GM12875 (cell line): ENCODE measurements around the gene PCDHA10.
"Not testable (repeated sequence)": the region's sequence is repeated elsewhere in the genome, so short reads cannot be mapped to it uniquely, and the experiment has no call there.

Experiments
- H3K4me3 ChIP-seq: one replicate; pipeline ENCODE4 v1.5.1; 2011; ENCODE audit warnings: low read depth, low read length, control low read depth
- TF ChIP-seq, protein P1 (sequence below): IDR thresholded peaks from 2 replicates; pipeline ENCODE4 v1.5.1; 2011; ENCODE audit warnings: low read depth, mild to moderate bottlenecking, control low read depth, inconsistent platforms, low read length, moderate library complexity, borderline replicate concordance; ENCODE audit not compliant: insufficient read depth

PCDHA10 gene

GRCh38 chr5:140855772-140856674 lies at the start of gene PCDHA10:
PCDHA10 (plus strand) TSS chr5:140855897; CDS start chr5:140856049, 152 bp downstream.
- no peak within 1 kb of the TSS for H3K4me3 ChIP-seq

GRCh38 chr5:140806834-140807775 lies 48.6 kb upstream of the PCDHA10 start, which contains the start of gene PCDHA4:
PCDHA4 (plus strand) TSS chr5:140807068.
- H3K4me3 ChIP-seq: no peak within 1 kb of the TSS
- TF ChIP-seq, protein P1, sequence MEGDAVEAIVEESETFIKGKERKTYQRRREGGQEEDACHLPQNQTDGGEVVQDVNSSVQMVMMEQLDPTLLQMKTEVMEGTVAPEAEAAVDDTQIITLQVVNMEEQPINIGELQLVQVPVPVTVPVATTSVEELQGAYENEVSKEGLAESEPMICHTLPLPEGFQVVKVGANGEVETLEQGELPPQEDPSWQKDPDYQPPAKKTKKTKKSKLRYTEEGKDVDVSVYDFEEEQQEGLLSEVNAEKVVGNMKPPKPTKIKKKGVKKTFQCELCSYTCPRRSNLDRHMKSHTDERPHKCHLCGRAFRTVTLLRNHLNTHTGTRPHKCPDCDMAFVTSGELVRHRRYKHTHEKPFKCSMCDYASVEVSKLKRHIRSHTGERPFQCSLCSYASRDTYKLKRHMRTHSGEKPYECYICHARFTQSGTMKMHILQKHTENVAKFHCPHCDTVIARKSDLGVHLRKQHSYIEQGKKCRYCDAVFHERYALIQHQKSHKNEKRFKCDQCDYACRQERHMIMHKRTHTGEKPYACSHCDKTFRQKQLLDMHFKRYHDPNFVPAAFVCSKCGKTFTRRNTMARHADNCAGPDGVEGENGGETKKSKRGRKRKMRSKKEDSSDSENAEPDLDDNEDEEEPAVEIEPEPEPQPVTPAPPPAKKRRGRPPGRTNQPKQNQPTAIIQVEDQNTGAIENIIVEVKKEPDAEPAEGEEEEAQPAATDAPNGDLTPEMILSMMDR: peak; percentile 24; the same call in 1 of the 2 replicates

More at GRCh38 chr5:140855772-140856674, at the start of gene PCDHA10:
- TF ChIP-seq, protein P1: no peak

GRCh38 chr5:140808241-140808888 lies 47.3 kb upstream of the PCDHA10 start:
- not testable (repeated sequence) for H3K4me3 ChIP-seq

GRCh38 chr5:140808889-140809291 lies 46.8 kb upstream of the PCDHA10 start:
- TF ChIP-seq, protein P1: no peak

DNA sequence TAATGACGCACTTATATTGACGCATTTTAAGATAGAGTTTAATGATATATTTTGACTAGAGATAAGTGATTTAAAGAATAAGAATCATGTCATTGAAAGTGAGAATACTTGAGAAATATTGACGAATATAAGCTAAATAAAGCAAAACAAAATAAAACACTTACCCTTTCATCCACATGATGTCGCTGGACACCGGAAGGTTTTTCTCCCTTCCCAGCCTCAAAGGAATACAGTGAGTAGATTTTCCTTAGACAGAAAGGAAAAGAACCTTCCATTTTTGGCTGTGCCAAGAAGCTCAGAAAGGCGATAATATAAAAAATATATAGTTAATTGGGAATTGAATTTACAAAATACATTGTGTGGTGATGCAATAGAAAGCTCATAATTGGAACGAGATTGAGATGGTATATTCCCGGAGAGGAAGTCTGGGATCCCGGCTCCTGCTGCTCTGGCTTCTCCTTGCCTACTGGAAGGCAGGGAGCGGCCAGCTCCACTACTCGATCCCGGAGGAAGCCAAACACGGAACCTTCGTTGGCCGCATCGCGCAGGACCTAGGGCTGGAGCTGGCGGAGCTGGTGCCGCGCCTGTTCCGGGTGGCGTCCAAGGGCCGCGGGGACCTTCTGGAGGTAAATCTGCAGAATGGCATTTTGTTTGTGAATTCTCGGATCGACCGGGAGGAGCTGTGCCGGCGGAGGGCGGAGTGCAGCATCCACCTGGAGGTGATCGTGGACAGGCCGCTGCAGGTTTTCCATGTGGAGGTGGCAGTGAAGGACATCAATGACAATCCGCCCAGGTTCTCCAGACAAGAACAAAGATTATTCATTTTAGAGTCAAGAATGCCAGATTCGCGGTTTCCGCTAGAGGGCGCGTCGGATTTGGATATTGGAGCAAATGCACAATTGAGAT lies 34.1 kb upstream of the PCDHA10 start, which contains the start of gene PCDHA5:
Gene PCDHA5, plus strand, starts transcription at position 239 of the 906 bp plus-strand sequence.
- no peak within 1 kb of the TSS for H3K4me3 ChIP-seq
- TF ChIP-seq, protein P1: peak; percentile 43; the same call in 1 of the 2 replicates

More at GRCh38 chr5:140808889-140809291, 46.8 kb upstream of the PCDHA10 start:
- H3K4me3 ChIP-seq: no peak overlapping the region

DNA sequence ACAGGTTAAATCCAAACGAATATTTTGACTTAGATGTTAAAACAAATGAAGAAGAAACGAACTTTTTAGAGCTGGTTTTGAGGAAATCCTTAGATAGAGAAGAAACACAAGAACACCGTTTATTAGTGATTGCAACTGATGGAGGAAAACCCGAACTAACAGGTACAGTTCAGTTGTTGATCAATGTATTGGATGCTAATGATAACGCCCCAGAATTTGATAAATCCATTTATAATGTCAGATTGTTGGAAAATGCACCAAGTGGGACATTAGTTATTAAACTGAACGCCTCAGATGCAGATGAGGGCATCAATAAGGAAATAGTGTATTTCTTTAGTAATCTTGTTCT lies 33.4 kb upstream of the PCDHA10 start:
- H3K4me3 ChIP-seq: no peak overlapping the region
- TF ChIP-seq, protein P1: no peak

DNA sequence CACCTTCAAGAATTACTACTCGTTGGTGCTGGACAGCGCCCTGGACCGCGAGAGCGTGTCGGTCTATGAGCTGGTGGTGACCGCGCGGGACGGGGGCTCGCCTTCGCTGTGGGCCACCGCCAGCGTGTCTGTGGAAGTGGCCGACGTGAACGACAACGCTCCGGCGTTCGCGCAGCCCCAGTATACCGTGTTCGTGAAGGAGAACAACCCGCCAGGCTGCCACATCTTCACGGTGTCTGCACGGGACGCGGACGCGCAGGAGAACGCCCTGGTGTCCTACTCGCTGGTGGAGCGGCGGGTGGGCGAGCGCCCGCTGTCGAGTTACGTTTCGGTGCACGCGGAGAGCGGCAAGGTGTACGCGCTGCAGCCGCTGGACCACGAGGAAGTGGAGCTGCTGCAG lies 32.7 kb upstream of the PCDHA10 start:
- not testable (repeated sequence) for H3K4me3 ChIP-seq
